ENCODE measurements around the gene LRRC56. TPM values are rescaled to one million over a fixed set of nuclear protein-coding genes. Genes with fewer than 3 reads are reported as not detected.

LRRC56 gene
- polyA plus RNA-seq, 2 of the 4 experiments (the other 2 are of a cell fraction) = 0.32 to 1.0 TPM

- TF ChIP-seq MAX (IDR thresholded peaks at IDR 0.05) = no peak
Observed at GRCh38 chr11:502288-503178, 34.8 kb upstream of the LRRC56 start (continued).

GRCh38 chr11:503179-503981 is 33.9 kb upstream of the LRRC56 start:
- Histone ChIP-seq H3K4me2 (no peak overlapping the region), H3K9me3 (no peaks in the 10 kb centered on the region), H3K4me1 (peaks cover 15% of the 10 kb centered on the region; the same call in 2 of the 3 replicates), H3K4me3 (no peak overlapping the region), H3K27ac (peak overlapping the region in 1 of 2 experiments; percentile 19; a peak in 1 of 6 replicates)
- FAIRE-seq = no peak
- ChIA-PET POLR2A (no interaction called here), CTCF (interaction anchor here (0.7 to 7.4 kb wide), 2 partner anchors 15 to 16 kb away, joined by 4 to 55 read pairs; no protein-coding TSS in a partner anchor)
- 94% methylated on average over 13 of the region's 24 CpGs for WGBS (ENCODE audit: missing lambda C conversion rate)
- ATAC-seq = no peak
- TF ChIP-seq ZNF302 (CRISPR knock-in tag; IDR thresholded peaks at IDR 0.05) (no peak), HOXA7 (CRISPR knock-in tag; IDR thresholded peaks at IDR 0.05) (no peak), CHD4 (IDR thresholded peaks at IDR 0.05; ENCODE audit: borderline replicate concordance) (no peak)
- DNase-seq (ENCODE audit: low read depth in 1 of 2, low spot score in 1 of 2) = no peak

- DNase-seq (ENCODE audit: low read depth in 1 of 2, low spot score in 1 of 2) (no peak), FAIRE-seq (no peak), ATAC-seq (no peak)
- POLR2A ChIA-PET = no interaction called here
- 93% methylated on average over 69 of the region's 72 CpGs for WGBS (ENCODE audit: missing lambda C conversion rate)
- Histone ChIP-seq H3K4me1 (peaks cover 15% of the 10 kb centered on the region; the same call in 2 of the 3 replicates), H3K4me3 (0 out of 3 replicates have a peak overlapping the region, but pooled peaks have one; percentile 83), H3K27ac (peak overlapping the region in 1 of 2 experiments; percentile 2; a peak in 1 of 6 replicates), H3K4me2 (peak overlapping the region; percentile 88), H3K9me3 (no peaks in the 10 kb centered on the region)
- TF ChIP-seq NR3C1 (IDR thresholded peaks at IDR 0.05) (no peak), BHLHE40 (IDR thresholded peaks at IDR 0.05; ENCODE audit: low read depth, low read length) (no peak), PHF8 (IDR thresholded peaks at IDR 0.05; ENCODE audit: borderline replicate concordance, low read depth) (no peak)
- CTCF ChIA-PET = interaction anchor here (1.1 to 7.4 kb wide), 2 partner anchors 14 to 56 kb away, joined by 3 to 55 read pairs; no protein-coding TSS in a partner anchor
Observed at GRCh38 chr11:504053-504993, 33.0 kb upstream of the LRRC56 start.

- peak overlapping the region; percentile 97; a peak in 4 of 6 replicates for H3K27ac ChIP-seq
- peaks cover 15% of the 10 kb centered on the region; the same call in 2 of the 3 replicates for H3K4me1 ChIP-seq
- WGBS (ENCODE audit: missing lambda C conversion rate) = 88% methylated on average over 7 of the region's 7 CpGs
- ATAC-seq (no peak), DNase-seq (ENCODE audit: low read depth in 1 of 2, low spot score in 1 of 2) (no peak), FAIRE-seq (no peak)
- H3K9me3 ChIP-seq = no peaks in the 10 kb centered on the region
- peak overlapping the region; percentile 83; the same call in 2 of the 3 replicates for H3K4me3 ChIP-seq
- TF ChIP-seq HEYL (CRISPR knock-in tag; IDR thresholded peaks at IDR 0.05) = no peak
- no peak for TF ChIP-seq JUNB (IDR thresholded peaks at IDR 0.05)
- no peak for TF ChIP-seq KDM1A (IDR thresholded peaks at IDR 0.05; ENCODE audit: low read depth)
- TF ChIP-seq NR3C1 (IDR thresholded peaks at IDR 0.05) = no peak
- no peak for TF ChIP-seq MYC (IDR thresholded peaks at IDR 0.05; ENCODE audit: borderline replicate concordance, low read length)
- TF ChIP-seq EP300 (IDR thresholded peaks at IDR 0.05) = no peak
- TF ChIP-seq FOSL2 (IDR thresholded peaks at IDR 0.05) = no peak
- TF ChIP-seq FOSL2 (CRISPR knock-in tag; IDR thresholded peaks at IDR 0.05) = no peak
- no peak for TF ChIP-seq JUN (IDR thresholded peaks at IDR 0.05)
- no peak for TF ChIP-seq HMGXB4 (CRISPR knock-in tag; IDR thresholded peaks at IDR 0.05; ENCODE audit: borderline replicate concordance)
- no peak for TF ChIP-seq FOSB (CRISPR knock-in tag; IDR thresholded peaks at IDR 0.05)
- TF ChIP-seq KDM5A (IDR thresholded peaks at IDR 0.05) = no peak
- no peak for TF ChIP-seq HOXB13 (CRISPR knock-in tag; IDR thresholded peaks at IDR 0.05; ENCODE audit: low read depth)
- TF ChIP-seq GATA3 (IDR thresholded peaks at IDR 0.05; ENCODE audit: borderline replicate concordance) = no peak
- no peak for TF ChIP-seq HDAC2 (IDR thresholded peaks at IDR 0.05)
- CTCF ChIA-PET = interaction anchor here (1.1 to 7.4 kb wide), 2 partner anchors 13 to 57 kb away, joined by 3 to 55 read pairs; no protein-coding TSS in a partner anchor
- POLR2A ChIA-PET = no interaction called here
- H3K4me2 ChIP-seq = peak overlapping the region; percentile 88
Observed at GRCh38 chr11:504994-505344, 32.4 kb upstream of the LRRC56 start.
